B cell (primary cell): ENCODE results near the gene EIF4A3. TPM values are rescaled to one million over a fixed set of nuclear protein-coding genes. Genes with fewer than 3 reads are reported as not detected.

Source experiments
- ATAC-seq: fragments of 200-7000 bp; cut with Tn5 transposase; one replicate; pipeline ENCODE4 v1.10.0; 2021; ENCODE audit warnings: low read depth, mild to moderate bottlenecking, moderate number of reproducible peaks, moderate library complexity
- CTCF ChIA-PET: fragments of 350-600 bp; sonication (Branson Sonifier 250); formaldehyde crosslinking; loops from one replicate; lab custom pipeline; 2021; ENCODE audit warnings: antibody characterized with exemption, inconsistent platforms; lab: Charles Lee
- POLR2A ChIA-PET: fragments of 350-600 bp; sonication (Branson Sonifier 250); formaldehyde crosslinking; loops from one replicate; lab custom pipeline; 2021; ENCODE audit warnings: antibody characterized with exemption; lab: Charles Lee
- DNase-seq: peaks from one replicate; pipeline ENCODE4 v3.0.0; 2013
- H2AFZ ChIP-seq: 2 replicates; pipeline ENCODE4 v1.6.1; 2012; ENCODE audit warnings: mild to moderate bottlenecking, low read depth, low read length; ENCODE audit not compliant: insufficient read depth, poor library complexity, severe bottlenecking
- H3K27ac ChIP-seq, 2 donors: 1 replicate in 1 of 2; 2 replicates in 1 of 2; pipeline ENCODE4 v1.5.1; 2012 to 2013; ENCODE audit warnings: low read length in 2 of 2, mild to moderate bottlenecking in 2 of 2, moderate library complexity in 1 of 2
- H3K27me3 ChIP-seq, 4 experiments: fragments of 200-600 bp in 1 of 4; sonication (generic) in 1 of 4; replicated peaks in 1 of 4; 1 replicate in 2 of 4; 2 replicates in 2 of 4; pipeline versions ENCODE4 v1.6.1 to v1.7.0; 2013 to 2016; ENCODE audit warnings: low read length in 3 of 4, mild to moderate bottlenecking in 2 of 4, mixed read lengths in 1 of 4, moderate library complexity in 1 of 4; ENCODE audit not compliant: insufficient read depth in 4 of 4, control insufficient read depth in 3 of 4; ENCODE audit errors: control extremely low read depth in 1 of 4
- H3K36me3 ChIP-seq, 2 experiments: replicated peaks in 1 of 2; 1 replicate in 1 of 2; 2 replicates in 1 of 2; pipeline versions ENCODE4 v1.6.1 to v1.7.1; 2013; ENCODE audit warnings: low read length in 1 of 2; ENCODE audit not compliant: insufficient read depth in 2 of 2, control insufficient read depth in 1 of 2; ENCODE audit errors: control extremely low read depth in 1 of 2, extremely low read depth in 1 of 2
- H3K4me1 ChIP-seq, 2 donors: fragments of 200-600 bp in 1 of 2; sonication (generic) in 1 of 2; 1 replicate in 1 of 2; 2 replicates in 1 of 2; pipeline versions ENCODE4 v1.5.1 to v1.6.1; 2013 to 2017; ENCODE audit warnings: low read length in 2 of 2; ENCODE audit not compliant: control insufficient read depth in 2 of 2, insufficient read depth in 2 of 2
- H3K4me2 ChIP-seq: replicated peaks from 2 replicates; pipeline ENCODE3; 2012; ENCODE audit warnings: mild to moderate bottlenecking, low read depth, low read length; ENCODE audit not compliant: poor library complexity, severe bottlenecking
- H3K4me3 ChIP-seq, 5 experiments: fragments of 200-600 bp in 1 of 5; sonication (generic) in 1 of 5; 1 replicate in 3 of 5; 2 replicates in 2 of 5; pipeline versions ENCODE4 v1.5.1 to v1.7.0; 2011 to 2016; ENCODE audit warnings: low read length in 4 of 5, mild to moderate bottlenecking in 4 of 5, low read depth in 2 of 5, control low read depth in 1 of 5, moderate library complexity in 1 of 5; ENCODE audit not compliant: insufficient read depth in 1 of 5; ENCODE audit errors: control extremely low read depth in 1 of 5, extremely low read depth in 1 of 5
- H3K79me2 ChIP-seq: fragments of 200-600 bp; sonication (generic); one replicate; pipeline ENCODE4 v1.6.0; 2016; ENCODE audit warnings: low read length; ENCODE audit not compliant: control insufficient read depth, insufficient read depth
- H3K9ac ChIP-seq: fragments of 200-600 bp; sonication (generic); 2 replicates; pipeline ENCODE4 v1.6.1; 2017; ENCODE audit warnings: mild to moderate bottlenecking, low read length, moderate library complexity
- H3K9me3 ChIP-seq, 3 donors: one replicate each; pipeline versions ENCODE4 v1.6.1 to v1.7.1; 2013; ENCODE audit warnings: low read length in 2 of 3; ENCODE audit not compliant: control insufficient read depth in 2 of 3, insufficient read depth in 1 of 3; ENCODE audit errors: control extremely low read depth in 1 of 3
- H4K20me1 ChIP-seq: 2 replicates; pipeline ENCODE4 v1.6.0; 2012; ENCODE audit warnings: mild to moderate bottlenecking, low read length; ENCODE audit not compliant: insufficient read depth, control insufficient read depth, poor library complexity, severe bottlenecking
- H3K27ac Mint-ChIP-seq: one replicate; pipeline ENCODE4 v1.8.0; 2021; ENCODE audit warnings: mixed read lengths
- H3K27me3 Mint-ChIP-seq: one replicate; pipeline ENCODE4 v1.8.0; 2021; ENCODE audit warnings: mixed read lengths
- H3K4me1 Mint-ChIP-seq: one replicate; pipeline ENCODE4 v1.8.0; 2021; ENCODE audit warnings: mixed read lengths
- H3K4me3 Mint-ChIP-seq: one replicate; pipeline ENCODE4 v1.8.0; 2021; ENCODE audit warnings: mixed read lengths
- H3K9me3 Mint-ChIP-seq: one replicate; pipeline ENCODE4 v1.8.0; 2022; ENCODE audit warnings: mixed read lengths; ENCODE audit not compliant: insufficient read depth
- CTCF ChIP-seq: fragments of 200-600 bp; IDR thresholded peaks from one replicate; pipeline ENCODE4 v1.8.0; 2022; ENCODE audit warnings: antibody characterized with exemption, mild to moderate bottlenecking
- EZH2 ChIP-seq: IDR thresholded peaks from 2 replicates; pipeline ENCODE4 v1.6.1; 2012; ENCODE audit warnings: borderline replicate concordance, low read depth, mild to moderate bottlenecking, moderate library complexity, low read length; ENCODE audit not compliant: insufficient read depth, poor library complexity, severe bottlenecking
- WGBS: methylation state at CpG from one replicate; pipeline ENCODE4 v1.1.5; 2013; ENCODE audit warnings: missing lambda C conversion rate; ENCODE audit not compliant: insufficient coverage; 5-methylcytosine and 5-hydroxymethylcytosine counted together
- intact Hi-C: fragments of 100-400 bp; cut with micrococcal nuclease; formaldehyde crosslinking; loops from one replicate; pipeline ENCODE4 v1.10.0; 2022
- polyA plus RNA-seq: library from polyadenylated mRNA; depleted of rRNA; stranded (reverse); fragments of >200 nt; gene quantifications from 2 replicates; pipeline ENCODE4 v1.2.3, GENCODE V29; 2012
- total RNA-seq, 2 donors: library from RNA; stranded (reverse); fragments of 120-200 nt in 1 of 2; gene quantifications; 1 replicate in 1 of 2; 2 replicates in 1 of 2; pipeline versions ENCODE4 v1.2.3 to v1.2.4, GENCODE V29; 2013 to 2022

EIF4A3 gene
- total and polyA plus RNA-seq, 2 donors (not counting 1 experiment from before 2014, with no cell fraction given), result 86.0 to 137 TPM

DNA sequence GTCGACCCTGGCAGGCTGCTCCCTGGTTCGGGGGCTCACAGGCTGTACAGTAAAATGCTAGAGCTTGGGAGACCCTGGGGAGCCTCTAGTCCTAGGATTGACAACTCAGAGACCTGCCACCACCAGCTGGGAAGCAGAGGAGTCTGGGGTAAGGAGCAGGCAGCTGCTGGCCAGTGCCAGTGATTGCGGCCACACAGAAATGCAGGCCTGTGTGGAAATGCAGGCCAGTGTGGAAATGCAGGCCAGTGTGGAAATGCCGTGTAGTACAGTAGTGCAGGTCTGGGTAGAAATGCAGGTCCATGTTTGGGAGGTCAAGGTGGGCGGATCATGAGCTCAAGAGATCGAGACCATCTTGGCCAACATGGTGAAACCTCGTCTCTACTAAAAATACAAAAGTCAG lies 49.7 kb upstream of the EIF4A3 start:
- Mint-ChIP-seq H3K9me3 (no peaks in the 10 kb centered on the region), H3K27ac (no peak overlapping the region), H3K4me3 (no peak overlapping the region), H3K27me3 (peaks cover 14% of the 10 kb centered on the region), H3K4me1 (no peaks in the 10 kb centered on the region)
- CTCF ChIA-PET, result interaction anchor here (0.6 to 4.7 kb wide), 10 partner anchors 10 to 168 kb away, joined by 3 to 55 read pairs (median 6); no protein-coding TSS in a partner anchor
- no peak for TF ChIP-seq EZH2
- TF ChIP-seq CTCF, result no peak
- Histone ChIP-seq H3K4me2 (no peak overlapping the region), H3K27ac (no peak overlapping the region), H3K4me1 (no peaks in the 10 kb centered on the region), H3K4me3 (no peak overlapping the region), H3K9ac (no peak overlapping the region), H4K20me1 (no peaks in the 10 kb centered on the region), H3K36me3 (no peaks in the 10 kb centered on the region), H3K27me3 (peaks cover 0 to 11% (median 0%) of the 10 kb centered on the region in 4 experiments), H3K79me2 (no peaks in the 10 kb centered on the region), H3K9me3 (peaks cover 0 to 9% (median 0%) of the 10 kb centered on the region in 3 donors), H2AFZ (no peak overlapping the region)
- ATAC-seq (no peak), DNase-seq (no peak)
- intact Hi-C loops, result loop anchor here (1.0 kb wide), 1 partner anchor 57 kb away; no protein-coding TSS in a partner anchor
- POLR2A ChIA-PET, result no interaction called here
- 97% methylated on average over 7 of the region's 7 CpGs for WGBS

DNA sequence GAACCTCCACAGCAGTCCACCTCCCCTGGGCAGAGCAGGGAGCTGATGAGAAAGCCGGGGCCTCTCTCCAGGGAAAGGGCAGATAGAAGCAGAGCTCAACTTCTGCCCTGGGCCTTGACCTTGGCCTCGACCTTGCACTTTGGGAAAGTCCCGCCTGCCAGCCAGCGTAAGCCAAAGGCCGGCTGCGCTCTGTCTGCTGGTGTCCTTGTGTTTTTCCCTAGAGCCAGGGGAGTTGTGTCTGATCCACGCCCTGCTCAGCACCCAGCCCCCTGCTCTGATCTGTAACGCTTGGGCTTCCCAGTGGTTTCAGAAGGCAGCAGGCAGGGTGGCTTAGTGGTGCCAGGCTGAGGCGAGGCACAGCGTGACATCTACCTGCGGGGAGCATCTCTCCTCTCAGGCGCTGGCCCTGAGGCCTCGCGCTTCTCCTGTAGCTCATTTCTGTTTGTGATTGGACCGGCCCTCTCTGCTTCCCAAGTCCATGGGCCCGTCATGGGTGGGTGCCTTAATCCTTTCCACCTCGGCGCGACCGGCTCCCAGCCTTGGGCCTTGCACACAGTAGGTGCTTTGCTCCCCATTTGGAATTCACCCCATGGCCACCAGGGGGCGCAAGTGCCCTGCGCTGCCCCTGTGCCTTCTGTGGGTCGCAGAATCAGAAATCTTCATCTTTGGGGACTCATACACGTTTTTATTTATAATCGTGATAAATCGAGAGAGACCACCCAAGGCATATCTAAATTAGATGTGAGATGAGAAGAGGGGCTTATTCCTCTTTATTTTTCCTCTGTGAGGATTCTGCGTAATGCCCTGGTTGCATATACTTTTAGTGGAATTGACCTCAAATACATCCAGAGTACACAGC lies 49.0 kb upstream of the EIF4A3 start:
- POLR2A ChIA-PET, result no interaction called here
- no peak overlapping the region for H3K27ac Mint-ChIP-seq
- no peaks in the 10 kb centered on the region for H3K9me3 Mint-ChIP-seq

More for the DNA sequence above, 49.0 kb upstream of the EIF4A3 start:
- CTCF ChIA-PET, result interaction anchor here (0.6 to 4.7 kb wide), 29 partner anchors 11 to 919 kb away, joined by 3 to 55 read pairs (median 4); partner anchors contain the start of genes SGSH and SLC26A11
- peaks cover 16% of the 10 kb centered on the region for H3K27me3 Mint-ChIP-seq
- WGBS, result 76% methylated on average over 23 of the region's 27 CpGs
- H3K36me3 ChIP-seq, result no peaks in the 10 kb centered on the region
- H3K4me3 ChIP-seq, result no peak overlapping the region
- no peak overlapping the region for H3K9ac ChIP-seq
- H4K20me1 ChIP-seq, result no peaks in the 10 kb centered on the region
- intact Hi-C loops, result loop anchor here (1.0 kb wide), 1 partner anchor 57 kb away; no protein-coding TSS in a partner anchor
- ATAC-seq (peak; percentile 24), DNase-seq (peak; percentile 74)
- no peak overlapping the region for H3K4me3 Mint-ChIP-seq
- no peaks in the 10 kb centered on the region for H3K79me2 ChIP-seq
- no peak for TF ChIP-seq EZH2
- TF ChIP-seq CTCF, result peak; percentile 99
- H2AFZ ChIP-seq, result no peak overlapping the region
- H3K27ac ChIP-seq, result no peak overlapping the region
- H3K4me2 ChIP-seq, result no peak overlapping the region
- H3K4me1 ChIP-seq, result no peaks in the 10 kb centered on the region
- no peaks in the 10 kb centered on the region for H3K4me1 Mint-ChIP-seq
- H3K27me3 ChIP-seq, result peaks cover 0 to 11% (median 0%) of the 10 kb centered on the region in 4 experiments
- H3K9me3 ChIP-seq, result peaks cover 0 to 9% (median 0%) of the 10 kb centered on the region in 3 donors
